Amygdala (tissue), 56 donors: Measurements from ENCODE around the gene DRC7.

Source experiments
- DNase-seq, 56 donors: peaks; one replicate each; lab custom pipeline; 2025; lab: John Stamatoyannopoulos, UW

Gene DRC7

GRCh38 chr16:57694725-57695679 is at the start of gene DRC7:
Gene DRC7, plus strand, starts transcription at chr16:57694806. Its CDS starts 3,144 bp downstream, at chr16:57697950.
- DNase-seq, result peak in 45 of 56 donors; percentile 5 to 68 (median 30)

- DNase-seq, result no peak
These were observed 49.4 kb upstream of the DRC7 start for GRCh38 chr16:57645169-57645568.

GRCh38 chr16:57645691-57646387 is 48.8 kb upstream of the DRC7 start:
- DNase-seq, result no peak

GRCh38 chr16:57646388-57647039 is 48.1 kb upstream of the DRC7 start:
- no peak for DNase-seq

GRCh38 chr16:57647136-57647875 is 47.3 kb upstream of the DRC7 start:
- DNase-seq, result no peak

GRCh38 chr16:57648125-57648524 is 46.5 kb upstream of the DRC7 start:
- peak in 3 of 56 donors; percentile 19 to 38 (median 20) for DNase-seq

- DNase-seq, result peak in 49 of 56 donors; percentile 26 to 91 (median 61)
These were observed 45.8 kb upstream of the DRC7 start for GRCh38 chr16:57648581-57649442.

DNA sequence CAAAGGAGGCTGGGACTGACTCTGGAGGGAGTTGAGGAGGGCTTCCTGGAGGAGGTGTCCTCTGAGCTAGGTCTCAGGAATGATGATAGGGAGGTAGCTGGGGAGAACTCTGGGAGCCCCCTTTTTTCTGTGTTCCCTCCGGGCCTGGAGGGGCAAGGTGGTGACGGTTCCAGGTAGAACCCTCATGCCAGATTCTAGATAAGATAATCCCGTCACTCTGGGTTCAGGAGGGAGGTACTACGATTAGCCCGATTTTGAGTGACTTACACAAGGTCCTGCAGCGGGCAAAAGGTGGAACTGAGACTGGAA is 45.2 kb upstream of the DRC7 start:
- no peak for DNase-seq

GRCh38 chr16:57649846-57650245 is 44.8 kb upstream of the DRC7 start:
- no peak for DNase-seq

- no peak for DNase-seq
These were observed 43.0 kb upstream of the DRC7 start for GRCh38 chr16:57651344-57652333.

DNA sequence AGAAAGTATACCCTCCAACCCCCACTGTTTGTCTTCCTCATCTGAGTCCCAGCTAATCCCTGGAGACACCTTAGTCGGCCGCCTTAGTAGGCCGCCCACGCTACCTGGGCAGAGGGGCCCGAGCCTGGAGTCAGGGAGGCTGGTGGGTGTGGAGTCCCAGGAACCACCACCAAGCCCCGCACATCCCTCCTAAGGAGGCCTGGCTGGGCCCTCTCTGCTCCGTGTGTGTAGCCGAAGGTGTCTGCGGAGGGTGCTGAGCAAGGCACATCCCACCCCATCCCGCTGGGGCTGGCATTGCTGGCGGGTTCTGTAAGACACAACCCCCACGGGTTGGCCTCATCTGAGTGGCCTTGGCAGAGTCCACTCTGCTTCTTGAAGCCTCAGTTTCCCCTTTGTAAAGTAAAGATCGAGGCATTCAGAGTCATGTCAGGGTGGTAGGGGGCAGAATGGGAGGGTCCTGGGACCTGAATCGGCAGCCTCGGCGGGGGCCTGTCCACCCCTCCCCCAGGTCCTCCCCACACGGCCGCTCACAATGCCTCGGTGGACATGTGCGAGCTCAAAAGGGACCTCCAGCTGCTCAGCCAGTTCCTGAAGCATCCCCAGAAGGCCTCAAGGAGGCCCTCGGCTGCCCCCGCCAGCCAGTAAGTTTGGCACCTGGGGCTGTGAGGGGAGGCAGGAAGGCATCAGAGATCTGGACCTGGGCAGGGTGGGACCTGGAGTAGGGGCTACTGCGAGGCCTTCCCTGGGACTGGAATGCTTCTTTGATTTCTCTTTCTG is 41.7 kb upstream of the DRC7 start:
- DNase-seq, result no peak

DNA sequence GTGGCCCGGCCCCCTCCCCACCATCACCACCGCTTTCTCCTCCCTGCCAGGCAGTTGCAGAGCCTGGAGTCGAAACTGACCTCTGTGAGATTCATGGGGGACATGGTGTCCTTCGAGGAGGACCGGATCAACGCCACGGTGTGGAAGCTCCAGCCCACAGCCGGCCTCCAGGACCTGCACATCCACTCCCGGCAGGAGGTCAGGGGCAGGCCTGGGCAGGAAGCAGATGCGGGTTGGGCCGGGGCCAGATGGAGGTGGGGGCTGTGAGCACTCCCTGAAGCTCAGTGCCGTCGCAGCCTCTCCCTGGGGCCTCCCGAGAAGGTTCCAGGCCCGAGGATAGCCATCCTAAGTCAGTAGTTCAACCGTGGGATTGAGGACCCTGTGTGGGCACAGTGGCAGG is 40.7 kb upstream of the DRC7 start:
- no peak for DNase-seq

- DNase-seq, result no peak
These were observed 38.2 kb upstream of the DRC7 start for GRCh38 chr16:57656342-57656955.

GRCh38 chr16:57657228-57657627 is 37.4 kb upstream of the DRC7 start:
- DNase-seq, result no peak

GRCh38 chr16:57658130-57658877 is 36.3 kb upstream of the DRC7 start:
- no peak for DNase-seq
